Fibroblast of lung (primary cell): ENCODE data around the gene EVI5.

ENCODE experiments used
- EZH2 ChIP-seq: IDR thresholded peaks from 2 replicates; pipeline ENCODE4 v1.5.1; 2012; ENCODE audit warnings: low read length, control low read depth, mild to moderate bottlenecking; ENCODE audit errors: missing control alignments
- TF ChIP-seq, protein P1 (sequence below), 2 donors: IDR thresholded peaks in 1 of 2; conservative IDR thresholded peaks in 1 of 2; 1 replicate in 1 of 2; 2 replicates in 1 of 2; pipeline ENCODE4 v1.5.1; 2011 to 2012; ENCODE audit warnings: low read length in 2 of 2, control low read depth in 1 of 2, inconsistent platforms in 1 of 2, low read depth in 1 of 2, mild to moderate bottlenecking in 1 of 2

DNA sequence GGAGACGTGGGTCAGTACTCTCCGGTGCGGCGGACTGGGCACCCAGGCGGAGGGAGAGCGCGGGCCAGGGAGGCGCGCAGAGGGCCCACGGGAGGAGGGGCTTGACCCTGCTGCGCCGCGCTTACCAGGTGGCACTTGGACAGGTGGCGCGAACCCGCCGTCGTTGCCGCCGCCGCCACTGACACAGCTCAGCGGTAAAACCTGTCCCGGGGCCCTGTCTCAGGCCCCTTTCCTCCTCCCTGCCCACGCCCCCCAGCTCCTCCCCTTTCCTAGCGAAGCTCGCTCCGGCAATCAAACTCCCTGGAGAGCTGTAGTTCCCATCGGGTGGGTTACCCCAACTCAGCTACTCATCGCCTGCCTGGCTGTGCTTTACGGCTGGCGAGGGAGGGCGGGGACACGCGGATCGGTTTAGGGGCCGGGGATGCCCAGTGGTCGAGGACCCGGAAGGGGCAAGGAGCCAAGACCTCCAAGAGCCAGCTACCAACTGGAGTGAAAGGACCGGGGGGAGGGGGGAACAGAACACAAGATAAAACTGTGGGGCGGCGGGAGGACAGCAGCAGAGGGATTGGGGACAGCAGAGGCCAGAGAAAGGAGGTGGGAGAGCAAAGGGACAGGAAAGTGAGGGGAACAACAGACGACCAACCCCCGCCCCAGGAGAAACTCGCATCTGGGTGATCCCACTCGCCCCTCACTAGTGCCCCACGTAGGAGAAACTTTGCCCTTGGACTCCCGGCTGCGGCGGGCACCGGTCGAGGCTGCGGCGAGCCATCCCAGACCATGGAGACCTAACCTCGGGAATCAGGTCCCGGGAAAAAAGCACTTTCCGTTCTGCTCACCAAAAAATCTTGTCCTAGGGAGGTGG is 301.1 kb downstream of the EVI5 start:
- TF ChIP-seq, protein P1, sequence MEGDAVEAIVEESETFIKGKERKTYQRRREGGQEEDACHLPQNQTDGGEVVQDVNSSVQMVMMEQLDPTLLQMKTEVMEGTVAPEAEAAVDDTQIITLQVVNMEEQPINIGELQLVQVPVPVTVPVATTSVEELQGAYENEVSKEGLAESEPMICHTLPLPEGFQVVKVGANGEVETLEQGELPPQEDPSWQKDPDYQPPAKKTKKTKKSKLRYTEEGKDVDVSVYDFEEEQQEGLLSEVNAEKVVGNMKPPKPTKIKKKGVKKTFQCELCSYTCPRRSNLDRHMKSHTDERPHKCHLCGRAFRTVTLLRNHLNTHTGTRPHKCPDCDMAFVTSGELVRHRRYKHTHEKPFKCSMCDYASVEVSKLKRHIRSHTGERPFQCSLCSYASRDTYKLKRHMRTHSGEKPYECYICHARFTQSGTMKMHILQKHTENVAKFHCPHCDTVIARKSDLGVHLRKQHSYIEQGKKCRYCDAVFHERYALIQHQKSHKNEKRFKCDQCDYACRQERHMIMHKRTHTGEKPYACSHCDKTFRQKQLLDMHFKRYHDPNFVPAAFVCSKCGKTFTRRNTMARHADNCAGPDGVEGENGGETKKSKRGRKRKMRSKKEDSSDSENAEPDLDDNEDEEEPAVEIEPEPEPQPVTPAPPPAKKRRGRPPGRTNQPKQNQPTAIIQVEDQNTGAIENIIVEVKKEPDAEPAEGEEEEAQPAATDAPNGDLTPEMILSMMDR (conservative IDR thresholded peaks at IDR 0.05 in 1 of 2, IDR thresholded peaks at IDR 0.05 in 1 of 2; ENCODE audit: low read depth in 1 of 2, low read length in 2 of 2): no peak
- peak; percentile 71 for TF ChIP-seq EZH2
